GM23338 (cell line): ENCODE data around the gene G6PD. TPM values are rescaled to one million over a fixed set of nuclear protein-coding genes. Genes with fewer than 3 reads are reported as not detected.
A peak's percentile ranks its signal among the peaks of the same experiment; 100 is the strongest.

Experiments
- ATAC-seq: fragments of 200-7000 bp; cut with Tn5 transposase; 3 replicates; pipeline ENCODE4 v1.9.1; 2020
- DNase-seq: peaks from one replicate; pipeline ENCODE4 v3.0.0-alpha.2; 2015; ENCODE audit warnings: low spot score
- H2AFZ ChIP-seq: fragments of 200-600 bp; sonication (generic); 2 replicates; pipeline ENCODE4 v1.8.0; 2016; ENCODE audit warnings: antibody characterized with exemption, mild to moderate bottlenecking, moderate library complexity
- H3F3A ChIP-seq: fragments of 200-600 bp; sonication (generic); replicated peaks from 2 replicates; pipeline ENCODE4 v1.8.0; 2017; ENCODE audit warnings: antibody characterized with exemption, mixed run types, low read depth
- H3K27ac ChIP-seq: fragments of 200-600 bp; sonication (generic); 2 replicates; pipeline ENCODE4 v1.6.1; 2016; ENCODE audit warnings: low read depth
- H3K27me3 ChIP-seq: fragments of 200-600 bp; sonication (generic); 2 replicates; pipeline ENCODE4 v1.8.0; 2016; ENCODE audit warnings: mild to moderate bottlenecking, mixed run types, moderate library complexity; ENCODE audit not compliant: insufficient read depth
- H3K36me3 ChIP-seq: fragments of 200-600 bp; sonication (generic); 2 replicates; pipeline ENCODE4 v1.8.0; 2016; ENCODE audit warnings: mild to moderate bottlenecking; ENCODE audit not compliant: insufficient read depth
- H3K4me1 ChIP-seq: fragments of 200-600 bp; sonication (generic); 2 replicates; pipeline ENCODE4 v1.8.0; 2016; ENCODE audit warnings: mild to moderate bottlenecking, moderate library complexity; ENCODE audit not compliant: insufficient read depth
- H3K4me2 ChIP-seq: fragments of 200-600 bp; sonication (generic); 2 replicates; pipeline ENCODE4 v1.7.1; 2017; ENCODE audit warnings: mixed run types
- H3K4me3 ChIP-seq: fragments of 200-600 bp; sonication (generic); 2 replicates; pipeline ENCODE4 v1.6.1; 2016; ENCODE audit warnings: mixed run types
- H3K79me2 ChIP-seq: fragments of 200-600 bp; sonication (generic); replicated peaks from 2 replicates; pipeline ENCODE4 v1.8.0; 2017; ENCODE audit warnings: mild to moderate bottlenecking; ENCODE audit not compliant: insufficient read depth
- H3K9me2 ChIP-seq: fragments of 200-600 bp; sonication (generic); 2 replicates; pipeline ENCODE4 v1.8.0; 2017; ENCODE audit not compliant: insufficient read depth
- H4K20me1 ChIP-seq: fragments of 200-600 bp; sonication (generic); replicated peaks from 2 replicates; pipeline ENCODE4 v1.8.0; 2017; ENCODE audit warnings: mild to moderate bottlenecking; ENCODE audit not compliant: insufficient read depth
- H3K27ac Mint-ChIP-seq: 2 replicates; pipeline ENCODE4 v1.8.0; 2020; ENCODE audit warnings: inconsistent platforms, mild to moderate bottlenecking, moderate library complexity, mixed read lengths
- H3K27me3 Mint-ChIP-seq: 3 replicates; pipeline ENCODE4 v1.8.0; 2022; ENCODE audit warnings: low read depth, mild to moderate bottlenecking, moderate library complexity, mixed read lengths, inconsistent platforms; ENCODE audit not compliant: insufficient read depth, poor library complexity
- H3K36me3 Mint-ChIP-seq: 3 replicates; pipeline ENCODE4 v1.8.0; 2021; ENCODE audit warnings: low read depth, mild to moderate bottlenecking, inconsistent platforms, moderate library complexity, mixed read lengths
- H3K4me1 Mint-ChIP-seq: 3 replicates; pipeline ENCODE4 v1.8.0; 2020; ENCODE audit warnings: mild to moderate bottlenecking, inconsistent platforms, mixed read lengths
- H3K4me3 Mint-ChIP-seq: 3 replicates; pipeline ENCODE4 v1.8.0; 2021; ENCODE audit warnings: moderate library complexity, mild to moderate bottlenecking, inconsistent platforms, mixed read lengths
- H3K9me3 Mint-ChIP-seq: 3 replicates; pipeline ENCODE4 v1.8.0; 2020; ENCODE audit warnings: moderate library complexity, mild to moderate bottlenecking, inconsistent platforms, mixed read lengths
- EZH2 ChIP-seq: fragments of 200-600 bp; sonication (generic); IDR thresholded peaks from one replicate; pipeline ENCODE4 v1.8.0; 2017; ENCODE audit warnings: antibody characterized with exemption, mild to moderate bottlenecking, low read depth; ENCODE audit not compliant: unreplicated experiment
- EZH2phosphoT487 ChIP-seq: fragments of 200-600 bp; sonication (generic); IDR thresholded peaks from one replicate; pipeline ENCODE4 v1.8.1; 2018; ENCODE audit warnings: antibody characterized with exemption; ENCODE audit not compliant: unreplicated experiment
- POLR2AphosphoS5 ChIP-seq: IDR thresholded peaks from 2 replicates; pipeline ENCODE4 v1.6.1; 2016; ENCODE audit warnings: antibody characterized with exemption, low read depth
- ZNF114 ChIP-seq: fragments of 250-450 bp; sonication (Bioruptor Pico); IDR thresholded peaks from 2 replicates; pipeline ENCODE4 v1.5.0; 2020; ENCODE audit warnings: mild to moderate bottlenecking, moderate library complexity
- polyA plus RNA-seq: library from polyadenylated mRNA; unstranded; fragments of >200 nt; fragmentation: Nextera tagmentation; extraction: Ambion mirVana; gene quantifications from 2 replicates; pipeline ENCODE4 v1.2.1, GENCODE V29; 2016
- total RNA-seq: library from RNA; depleted of rRNA; stranded (reverse); fragments of >200 nt; shearing (Covaris generic); gene quantifications from 2 replicates; pipeline ENCODE4 v1.2.3, GENCODE V29; 2014
- TF ChIP-seq, protein P1 (sequence below), 2 experiments: fragments of 200-600 bp in 1 of 2; sonication (generic) in 1 of 2; conservative IDR thresholded peaks; 2 replicates each; pipeline versions ENCODE4 v1.5.1 to v1.6.1; 2016 to 2017; ENCODE audit warnings: antibody characterized with exemption in 2 of 2, low read depth in 2 of 2, mild to moderate bottlenecking in 2 of 2, moderate library complexity in 1 of 2

G6PD gene
- total and polyA plus RNA-seq, 2 experiments from 2014 or later = 14.4 to 66.7 TPM

- H3K79me2 ChIP-seq = no peaks in the 10 kb centered on the region
- no peak within 1 kb of the TSS for H3K27ac Mint-ChIP-seq
- H3K36me3 ChIP-seq = no peaks in the 10 kb centered on the region
- H3K4me1 Mint-ChIP-seq = peaks cover 10% of the 10 kb centered on the region; the same call in 2 of the 3 replicates
- H3K4me1 ChIP-seq = no peaks in the 10 kb centered on the region
- H3K9me2 ChIP-seq = no peaks in the 10 kb centered on the region
- no peaks in the 10 kb centered on the region for H3K27me3 ChIP-seq
- peak within 1 kb of the TSS; percentile 80 for H3K4me2 ChIP-seq
- H3K36me3 Mint-ChIP-seq = peaks cover 5% of the 10 kb centered on the region; the same call in 2 of the 3 replicates
- TF ChIP-seq POLR2AphosphoS5 (peak; percentile 45; the same call in 1 of the 2 replicates), EZH2 (no peak)
- no peaks in the 10 kb centered on the region; the same call in 1 of the 2 replicates for H4K20me1 ChIP-seq
- no peak within 1 kb of the TSS for H3K27ac ChIP-seq
- DNase-seq (peak; percentile 50), ATAC-seq (peak; percentile 3)
- no peak within 1 kb of the TSS for H2AFZ ChIP-seq
- peak within 1 kb of the TSS; percentile 71 for H3K4me3 Mint-ChIP-seq
- peaks cover 17% of the 10 kb centered on the region for H3K27me3 Mint-ChIP-seq
- H3F3A ChIP-seq = no peaks in the 10 kb centered on the region
- H3K9me3 Mint-ChIP-seq = no peaks in the 10 kb centered on the region
- peak within 1 kb of the TSS; percentile 56 for H3K4me3 ChIP-seq
Measured at GRCh38 chrX:154486396-154487207, 60.0 kb downstream of the G6PD start, which contains the start of gene UBL4A. UBL4A (minus strand) TSS chrX:154486615; CDS start chrX:154486584, 31 bp downstream.

DNA sequence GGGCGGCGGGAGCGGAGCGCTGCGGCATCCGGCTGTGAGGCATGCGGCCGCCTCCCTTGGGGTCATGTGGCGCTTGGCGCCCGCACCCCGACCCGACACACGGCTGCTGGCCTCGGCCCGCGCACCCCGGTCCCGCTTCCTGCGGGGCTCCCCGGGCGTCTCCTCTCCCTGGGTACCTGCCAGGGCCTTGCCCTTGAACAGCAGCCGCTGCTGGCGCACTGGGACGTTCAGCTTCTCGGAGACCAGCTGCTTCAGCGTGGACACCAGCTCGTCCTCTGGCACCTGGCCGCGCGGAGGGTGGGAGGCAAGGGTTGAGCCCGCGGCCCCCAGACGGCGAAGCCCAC, 60.6 kb downstream of the G6PD start:
- no peak overlapping the region for H3K27ac ChIP-seq

More for the DNA sequence above, 60.6 kb downstream of the G6PD start:
- no peak overlapping the region for H3K27ac Mint-ChIP-seq
- H3K36me3 Mint-ChIP-seq = peaks cover 5% of the 10 kb centered on the region; the same call in 2 of the 3 replicates
- DNase-seq (peak; percentile 7), ATAC-seq (no peak; the same call in 2 of the 3 replicates)
- H2AFZ ChIP-seq = no peak overlapping the region
- H3K4me1 ChIP-seq = no peaks in the 10 kb centered on the region
- H3F3A ChIP-seq = no peaks in the 10 kb centered on the region
- H3K27me3 ChIP-seq = no peaks in the 10 kb centered on the region
- no peaks in the 10 kb centered on the region for H3K79me2 ChIP-seq
- no peak overlapping the region; the same call in 2 of the 3 replicates for H3K4me3 Mint-ChIP-seq
- TF ChIP-seq ZNF114 (CRISPR knock-in tag) = no peak
- no peak for TF ChIP-seq EZH2phosphoT487
- TF ChIP-seq, protein P1, sequence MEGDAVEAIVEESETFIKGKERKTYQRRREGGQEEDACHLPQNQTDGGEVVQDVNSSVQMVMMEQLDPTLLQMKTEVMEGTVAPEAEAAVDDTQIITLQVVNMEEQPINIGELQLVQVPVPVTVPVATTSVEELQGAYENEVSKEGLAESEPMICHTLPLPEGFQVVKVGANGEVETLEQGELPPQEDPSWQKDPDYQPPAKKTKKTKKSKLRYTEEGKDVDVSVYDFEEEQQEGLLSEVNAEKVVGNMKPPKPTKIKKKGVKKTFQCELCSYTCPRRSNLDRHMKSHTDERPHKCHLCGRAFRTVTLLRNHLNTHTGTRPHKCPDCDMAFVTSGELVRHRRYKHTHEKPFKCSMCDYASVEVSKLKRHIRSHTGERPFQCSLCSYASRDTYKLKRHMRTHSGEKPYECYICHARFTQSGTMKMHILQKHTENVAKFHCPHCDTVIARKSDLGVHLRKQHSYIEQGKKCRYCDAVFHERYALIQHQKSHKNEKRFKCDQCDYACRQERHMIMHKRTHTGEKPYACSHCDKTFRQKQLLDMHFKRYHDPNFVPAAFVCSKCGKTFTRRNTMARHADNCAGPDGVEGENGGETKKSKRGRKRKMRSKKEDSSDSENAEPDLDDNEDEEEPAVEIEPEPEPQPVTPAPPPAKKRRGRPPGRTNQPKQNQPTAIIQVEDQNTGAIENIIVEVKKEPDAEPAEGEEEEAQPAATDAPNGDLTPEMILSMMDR (conservative IDR thresholded peaks at IDR 0.05; ENCODE audit: low read depth in 2 of 2) = no peak
- TF ChIP-seq POLR2AphosphoS5 = no peak
- peak overlapping the region; percentile 80 for H3K4me2 ChIP-seq
- peaks cover 10% of the 10 kb centered on the region; the same call in 2 of the 3 replicates for H3K4me1 Mint-ChIP-seq
- no peaks in the 10 kb centered on the region for H3K9me2 ChIP-seq
- peak overlapping the region; percentile 56 for H3K4me3 ChIP-seq
- no peaks in the 10 kb centered on the region; the same call in 1 of the 2 replicates for H4K20me1 ChIP-seq
- H3K9me3 Mint-ChIP-seq = no peaks in the 10 kb centered on the region
- no peaks in the 10 kb centered on the region for H3K36me3 ChIP-seq
- peaks cover 15% of the 10 kb centered on the region for H3K27me3 Mint-ChIP-seq
